A673 (cell line): Measurements from ENCODE around the gene RAB2B. TPM values are rescaled to one million over a fixed set of nuclear protein-coding genes. Genes with fewer than 3 reads are reported as not detected.

ENCODE experiments used
- Bru-seq: library from RNA; stranded (reverse); fragments of 400-500 nt; gene quantifications from one replicate; lab custom pipeline; 2021; lab: Mats Ljungman, UMichigan
- BruChase-seq, 2 experiments: library from RNA; stranded (reverse); fragments of 400-500 nt; gene quantifications; one replicate each; lab custom pipeline; 2021; lab: Mats Ljungman, UMichigan
- BruUV-seq: library from RNA; stranded (reverse); fragments of 400-500 nt; replicated peaks from 2 replicates; lab custom pipeline; 2021; lab: Mats Ljungman, UMichigan
- CTCF ChIA-PET: fragments of 300-600 bp; sonication (Branson Sonifier 250); formaldehyde crosslinking; loops from one replicate; lab custom pipeline; 2022; ENCODE audit warnings: antibody characterized with exemption; lab: Charles Lee
- POLR2A ChIA-PET: fragments of 300-600 bp; sonication (Branson Sonifier 250); formaldehyde crosslinking; loops from one replicate; lab custom pipeline; 2022; ENCODE audit warnings: antibody characterized with exemption; ENCODE audit not compliant: low non-redundant PET; lab: Charles Lee
- DNase-seq: peaks from one replicate; pipeline ENCODE4 v3.0.0-alpha.2; 2015; ENCODE audit warnings: low spot score
- H3K27ac ChIP-seq: fragments of 200-600 bp; sonication (generic); 2 replicates; pipeline ENCODE4 v1.5.1; 2016; ENCODE audit warnings: mixed run types, low read depth, mild to moderate bottlenecking, mixed read lengths, antibody characterized with exemption, low read length; ENCODE audit not compliant: poor library complexity, severe bottlenecking
- H3K27me3 ChIP-seq: fragments of 200-600 bp; sonication (generic); replicated peaks from 2 replicates; pipeline ENCODE4 v1.6.1; 2017; ENCODE audit warnings: mixed run types, low read depth, mild to moderate bottlenecking, mixed read lengths, antibody characterized with exemption, low read length; ENCODE audit not compliant: insufficient read depth, poor library complexity
- H3K36me3 ChIP-seq: fragments of 200-600 bp; sonication (generic); 2 replicates; pipeline ENCODE4 v1.6.1; 2016; ENCODE audit warnings: mixed run types, mild to moderate bottlenecking, mixed read lengths, antibody characterized with exemption, low read length; ENCODE audit not compliant: insufficient read depth, poor library complexity, severe bottlenecking
- H3K4me1 ChIP-seq: fragments of 200-600 bp; sonication (generic); 2 replicates; pipeline ENCODE4 v1.6.1; 2017; ENCODE audit warnings: mixed run types, mild to moderate bottlenecking, mixed read lengths, antibody characterized with exemption, low read length; ENCODE audit not compliant: insufficient read depth, poor library complexity, severe bottlenecking
- H3K4me3 ChIP-seq: fragments of 200-600 bp; sonication (generic); 2 replicates; pipeline ENCODE4 v1.5.1; 2016; ENCODE audit warnings: low read depth, mixed run types, mild to moderate bottlenecking, mixed read lengths, low read length; ENCODE audit not compliant: poor library complexity, severe bottlenecking
- H3K9me3 ChIP-seq: fragments of 200-600 bp; sonication (generic); 2 replicates; pipeline ENCODE4 v1.6.1; 2016; ENCODE audit warnings: mixed run types, low read depth, mild to moderate bottlenecking, mixed read lengths, antibody characterized with exemption, low read length; ENCODE audit not compliant: poor library complexity, severe bottlenecking
- CTCF ChIP-seq: fragments of 300-800, 200-600 bp; sonication (generic); conservative IDR thresholded peaks from 2 replicates; pipeline ENCODE4 v1.5.1; 2017; ENCODE audit warnings: low read depth, mild to moderate bottlenecking, antibody characterized with exemption, low read length, moderate library complexity, mixed read lengths
- EZH2 ChIP-seq: fragments of 200-600 bp; sonication (generic); IDR thresholded peaks from 2 replicates; pipeline ENCODE4 v1.6.1; 2017; ENCODE audit warnings: borderline replicate concordance, low read depth, mild to moderate bottlenecking, mixed read lengths, antibody characterized with exemption, low read length; ENCODE audit not compliant: poor library complexity, severe bottlenecking
- intact Hi-C: fragments of 100-400 bp; cut with micrococcal nuclease; formaldehyde crosslinking; loops from one replicate; pipeline ENCODE4 v1.10.0; 2022; ENCODE audit not compliant: unreplicated experiment
- long read RNA-seq: library from polyadenylated mRNA; stranded (forward); transcript quantifications from one replicate; pipeline ENCODE4 v2.0.0, GENCODE V29; 2022
- total RNA-seq: library from RNA; stranded (reverse); gene quantifications from 2 replicates; pipeline ENCODE4 v1.2.3, GENCODE V29; 2021

The RAB2B gene
- total RNA-seq, result 31.9 and 37.1 TPM in 2 replicates
- Bru-seq, nascent RNA, result percentile 82 among the genes with signal in this experiment
- percentile 93 among the genes with signal in this experiment for BruChase-seq, experiment 1, labeled RNA remaining after a 2-hour chase
- BruChase-seq, experiment 2, labeled RNA remaining after a 6-hour chase, result percentile 93 among the genes with signal in this experiment
- long read RNA-seq, partial matches to known transcripts, result 0 of 4 reads
- long read RNA-seq, other reads (novel, unspliced or antisense), result 4 of 4 reads

DNA sequence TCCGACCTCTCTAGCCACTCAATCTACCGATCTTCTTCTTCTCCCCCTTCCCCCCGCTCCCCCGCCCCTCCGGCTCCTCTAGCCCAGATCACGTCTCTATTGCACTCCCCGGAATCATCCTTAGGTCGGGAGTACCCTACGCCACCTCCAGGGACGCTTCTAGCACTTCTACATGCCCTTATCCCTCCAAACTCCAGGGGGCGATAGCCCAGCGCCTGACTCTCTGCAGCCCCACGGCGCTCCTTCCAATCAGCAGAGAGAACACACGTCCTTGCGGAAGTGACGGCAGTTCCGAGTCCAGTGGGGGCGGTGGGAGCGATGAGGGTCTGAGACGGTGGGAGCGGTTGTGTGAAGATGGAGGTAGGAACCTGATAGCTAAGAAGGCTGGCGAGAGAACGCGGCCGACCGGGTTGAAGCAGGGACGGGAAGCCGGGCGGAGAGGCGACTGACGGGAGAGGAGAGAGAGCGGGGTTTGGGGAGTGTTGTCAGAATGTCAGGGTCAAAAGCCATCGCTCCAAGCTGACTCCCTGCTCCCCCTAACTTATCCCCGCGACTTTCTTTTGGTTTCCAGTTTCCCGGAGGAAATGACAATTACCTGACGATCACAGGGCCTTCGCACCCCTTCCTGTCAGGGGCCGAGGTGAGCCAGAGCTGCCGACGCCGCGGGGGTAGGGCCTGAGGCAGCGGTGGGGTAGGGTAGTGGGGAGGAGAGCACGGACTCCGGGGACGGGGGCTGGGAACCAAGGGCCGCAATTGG is at the start of gene RAB2B, which contains the start of gene TOX4:
Gene RAB2B (minus strand): TSS at position 35 of the 757 bp plus-strand sequence. CDS start 87 bp downstream, outside the sequence.
Gene TOX4 (plus strand): TSS at position 271 of the 757 bp plus-strand sequence. CDS start 84 bp downstream, at position 355.
- DNase-seq, result peak; percentile 99
- TF ChIP-seq CTCF (peak; percentile 99), EZH2 (no peak)
- peaks cover 11% of the 10 kb centered on the region for H3K4me1 ChIP-seq
- H3K9me3 ChIP-seq, result no peaks in the 10 kb centered on the region
- intact Hi-C loops, result no loop called here
- peak within 1 kb of the TSS; percentile 79 for H3K27ac ChIP-seq
- BruUV-seq, result no TSS peak
- no peaks in the 10 kb centered on the region for H3K27me3 ChIP-seq
- peak within 1 kb of the TSS; percentile 78 for H3K4me3 ChIP-seq
- no peaks in the 10 kb centered on the region for H3K36me3 ChIP-seq
- ChIA-PET POLR2A (interaction anchor here (0.6 to 0.7 kb wide), 2 partner anchors 21 to 23 kb away, joined by 3 read pairs; partner anchors contain the start of gene CHD8), CTCF (interaction anchor here (0.5 to 1.8 kb wide), 4 partner anchors 8 to 64 kb away, joined by 3 to 5 read pairs (median 4); partner anchors contain the start of gene CHD8)

DNA sequence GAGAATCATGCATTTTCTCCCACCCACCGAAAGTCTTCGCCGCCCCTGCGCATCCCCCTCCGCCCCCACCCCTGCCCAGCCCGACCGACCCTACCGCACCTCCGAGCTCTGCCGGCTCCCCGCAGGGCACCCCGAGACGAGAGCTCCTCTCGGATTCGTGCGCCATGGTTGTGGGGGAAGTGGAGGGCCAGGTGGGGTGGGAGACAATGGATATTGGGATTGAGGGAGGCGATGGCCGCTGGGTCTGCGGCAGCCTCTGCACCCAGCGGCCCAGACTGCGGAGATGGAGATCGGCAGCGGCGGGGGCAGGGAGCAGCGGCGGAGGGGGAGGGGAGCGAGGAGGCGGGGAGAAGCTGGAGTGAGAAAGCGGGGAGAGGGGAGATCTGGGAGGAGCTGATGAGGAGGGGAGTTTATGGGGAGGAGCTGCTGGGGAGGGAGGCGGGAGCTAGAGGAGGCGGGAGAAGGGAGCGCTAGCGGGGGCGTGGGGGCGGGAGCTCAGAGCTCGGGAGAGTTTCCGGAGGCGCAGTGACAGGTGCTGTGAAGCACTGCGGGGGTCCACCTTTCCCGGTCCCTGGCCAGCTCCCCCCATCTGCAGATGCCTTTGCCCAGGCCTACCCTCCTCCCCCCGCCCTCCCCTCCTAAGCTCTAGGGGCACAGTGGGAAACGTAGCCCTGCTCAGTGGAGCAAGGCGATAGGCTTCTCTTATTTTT is 49.4 kb upstream of the RAB2B start, which contains the start of gene SALL2:
Gene SALL2 (minus strand): TSS at position 385 of the 710 bp plus-strand sequence. CDS start 219 bp downstream, at position 166.
- ChIA-PET POLR2A (interaction anchor here (0.6 to 1.3 kb wide), 3 partner anchors 8 to 117 kb away, joined by 3 to 7 read pairs (median 5); no protein-coding TSS in a partner anchor), CTCF (interaction anchor here (0.6 to 1.2 kb wide), 4 partner anchors 8 to 622 kb away, joined by 3 to 4 read pairs (median 3); no protein-coding TSS in a partner anchor)
- intact Hi-C loops, result loop anchor here (1.0 kb wide), 1 partner anchor 8 kb away; no protein-coding TSS in a partner anchor
- H3K36me3 ChIP-seq, result peaks cover 48% of the 10 kb centered on the region
- H3K27me3 ChIP-seq, result no peaks in the 10 kb centered on the region
- peak; percentile 94 for DNase-seq
- no TSS peak for BruUV-seq
- peaks cover 55% of the 10 kb centered on the region for H3K4me1 ChIP-seq
- no peaks in the 10 kb centered on the region for H3K9me3 ChIP-seq
- peak within 1 kb of the TSS; percentile 92 for H3K4me3 ChIP-seq
- TF ChIP-seq EZH2, result no peak
- no peak for TF ChIP-seq CTCF
- peak within 1 kb of the TSS; percentile 85 for H3K27ac ChIP-seq

- ChIA-PET CTCF (interaction anchor here (0.6 kb wide), 1 partner anchor 45 kb away, joined by 3 read pairs; no protein-coding TSS in a partner anchor), POLR2A (interaction anchor here (0.6 to 1.3 kb wide), 4 partner anchors 9 to 116 kb away, joined by 3 to 7 read pairs (median 5); no protein-coding TSS in a partner anchor)
- Histone ChIP-seq H3K4me3 (peak overlapping the region; percentile 92), H3K4me1 (peaks cover 49% of the 10 kb centered on the region), H3K27ac (peak overlapping the region; percentile 85), H3K36me3 (peaks cover 52% of the 10 kb centered on the region), H3K27me3 (no peaks in the 10 kb centered on the region), H3K9me3 (no peaks in the 10 kb centered on the region)
- intact Hi-C loops, result no loop called here
- no TSS peak for BruUV-seq
- peak; percentile 43 for DNase-seq
- TF ChIP-seq EZH2, result no peak
- TF ChIP-seq CTCF, result no peak
These were observed 48.8 kb upstream of the RAB2B start for GRCh38 chr14:21525571-21525961.
